ENCODE data around the gene ADAMTS20.

The ADAMTS20 gene

GRCh38 chr12:43586646-43587245 is 34.7 kb upstream of the ADAMTS20 start:
- H3K4me3 ChIP-seq (ENCODE audit: low read depth, low read length): no peak overlapping the region
- DNase-seq (ENCODE audit: low read depth): no peak
- TF ChIP-seq, protein P1, sequence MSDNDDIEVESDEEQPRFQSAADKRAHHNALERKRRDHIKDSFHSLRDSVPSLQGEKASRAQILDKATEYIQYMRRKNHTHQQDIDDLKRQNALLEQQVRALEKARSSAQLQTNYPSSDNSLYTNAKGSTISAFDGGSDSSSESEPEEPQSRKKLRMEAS (IDR thresholded peaks at IDR 0.05; ENCODE audit: low read depth, low read length): no peak
- TF ChIP-seq POLR2A (IDR thresholded peaks at IDR 0.05; ENCODE audit: extremely low read depth, insufficient read length) (no peak), CTCF (IDR thresholded peaks at IDR 0.05; ENCODE audit: low read depth, low read length) (no peak), MYC (IDR thresholded peaks at IDR 0.05; ENCODE audit: low read depth, low read length) (no peak)

DNA sequence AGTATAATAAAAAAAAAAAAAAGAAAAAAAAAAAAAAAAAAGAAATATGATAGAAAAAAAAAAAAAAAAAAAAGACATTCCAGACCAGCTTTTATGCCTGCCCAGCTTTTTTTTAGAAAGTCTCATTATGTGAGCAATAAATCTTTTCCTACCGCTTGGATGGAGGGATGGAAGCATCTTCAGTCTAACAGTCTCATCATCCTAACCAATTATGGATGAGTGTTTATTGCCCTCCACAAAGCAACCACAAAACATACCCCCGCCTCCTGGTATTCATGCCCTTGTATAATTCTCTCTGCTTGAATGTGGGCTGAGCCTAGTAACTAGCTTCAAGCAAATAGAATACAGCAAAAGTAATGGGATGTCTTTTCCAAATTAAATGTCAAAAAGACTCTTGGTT is 33.7 kb upstream of the ADAMTS20 start:
- TF ChIP-seq CTCF (IDR thresholded peaks at IDR 0.05; ENCODE audit: low read depth, low read length) (no peak), POLR2A (IDR thresholded peaks at IDR 0.05; ENCODE audit: extremely low read depth, insufficient read length) (no peak), MYC (IDR thresholded peaks at IDR 0.05; ENCODE audit: low read depth, low read length) (no peak)
- TF ChIP-seq, protein P1 (IDR thresholded peaks at IDR 0.05; ENCODE audit: low read depth, low read length): no peak
- no peak for DNase-seq (ENCODE audit: low read depth)
- H3K4me3 ChIP-seq (ENCODE audit: low read depth, low read length): no peak overlapping the region

DNA sequence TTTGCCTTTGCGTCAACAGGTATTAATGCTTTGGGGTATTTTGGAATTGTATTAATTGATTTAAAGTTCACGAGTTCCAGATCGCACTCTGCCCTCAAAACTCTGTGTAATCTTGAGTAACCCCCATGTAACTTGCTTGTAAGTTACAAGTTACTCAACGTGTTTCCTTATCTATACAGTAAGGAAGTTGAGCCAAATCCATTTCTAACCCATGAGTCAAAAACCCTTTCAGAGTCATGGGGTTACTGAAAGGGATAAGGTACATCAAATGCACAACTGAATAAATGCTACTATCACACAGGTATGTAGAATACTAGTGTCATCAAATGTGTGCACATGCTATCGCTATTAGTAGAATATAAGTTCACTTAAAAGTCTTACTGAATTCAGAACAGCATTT is 28.6 kb upstream of the ADAMTS20 start:
- H3K4me3 ChIP-seq (ENCODE audit: low read depth, low read length): no peak overlapping the region
- DNase-seq (ENCODE audit: low read depth): no peak
- TF ChIP-seq MYC (IDR thresholded peaks at IDR 0.05; ENCODE audit: low read depth, low read length): no peak
- TF ChIP-seq, protein P1 (IDR thresholded peaks at IDR 0.05; ENCODE audit: low read depth, low read length): no peak
- TF ChIP-seq POLR2A (IDR thresholded peaks at IDR 0.05; ENCODE audit: extremely low read depth, insufficient read length): no peak
- TF ChIP-seq CTCF (IDR thresholded peaks at IDR 0.05; ENCODE audit: low read depth, low read length): no peak

DNA sequence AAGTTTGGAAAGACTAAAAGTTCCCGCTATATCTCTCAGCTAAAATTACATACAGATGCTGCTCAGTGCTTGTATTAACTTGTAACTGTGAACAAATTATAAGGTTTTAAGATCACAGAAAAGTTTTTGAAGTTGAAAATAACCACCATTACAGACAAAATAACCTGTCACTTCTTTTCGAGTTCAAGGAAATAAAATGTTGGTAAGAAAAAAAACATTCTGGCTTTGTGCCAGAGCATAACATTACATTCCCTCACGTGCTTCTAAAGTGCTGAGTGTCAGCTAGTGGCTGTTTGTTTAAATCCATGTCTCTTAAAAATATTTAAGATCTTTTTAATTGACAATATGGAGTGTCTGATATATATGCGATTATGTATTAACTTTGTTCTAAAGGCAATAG is 27.2 kb upstream of the ADAMTS20 start:
- no peak for TF ChIP-seq MYC (IDR thresholded peaks at IDR 0.05; ENCODE audit: low read depth, low read length)
- TF ChIP-seq, protein P1 (IDR thresholded peaks at IDR 0.05; ENCODE audit: low read depth, low read length): no peak
- no peak for TF ChIP-seq CTCF (IDR thresholded peaks at IDR 0.05; ENCODE audit: low read depth, low read length)
- DNase-seq (ENCODE audit: low read depth): no peak
- no peak overlapping the region for H3K4me3 ChIP-seq (ENCODE audit: low read depth, low read length)

DNA sequence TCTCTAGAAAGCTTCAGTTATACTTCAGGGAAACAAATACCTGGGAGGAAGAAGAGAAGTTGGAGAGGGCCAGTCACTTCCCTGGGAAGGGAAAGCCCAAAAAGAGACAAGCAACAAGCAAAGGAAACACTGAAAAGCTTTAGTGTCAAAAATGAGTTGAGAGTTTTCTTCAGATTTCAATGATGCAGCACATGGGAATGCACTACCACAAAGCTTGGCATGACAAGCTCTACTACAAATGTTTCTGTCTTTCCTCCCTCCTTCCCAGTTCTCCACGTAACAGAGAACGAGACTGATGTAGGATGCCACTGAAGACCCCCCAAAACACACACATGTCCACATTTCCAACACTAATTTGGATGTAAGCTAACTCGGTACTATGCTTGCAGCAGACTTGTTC is 26.8 kb upstream of the ADAMTS20 start:
- no peak for TF ChIP-seq CTCF (IDR thresholded peaks at IDR 0.05; ENCODE audit: low read depth, low read length)
- no peak for TF ChIP-seq MYC (IDR thresholded peaks at IDR 0.05; ENCODE audit: low read depth, low read length)
- TF ChIP-seq, protein P1 (IDR thresholded peaks at IDR 0.05; ENCODE audit: low read depth, low read length): no peak
- TF ChIP-seq POLR2A (IDR thresholded peaks at IDR 0.05; ENCODE audit: extremely low read depth, insufficient read length): no peak
- H3K4me3 ChIP-seq (ENCODE audit: low read depth, low read length): no peak overlapping the region
- DNase-seq (ENCODE audit: low read depth): no peak
